Skeletal muscle satellite cell (primary cell): Measurements from ENCODE around the gene ZNF750.

ENCODE experiments used
- H3K27me3 ChIP-seq: 2 replicates; pipeline ENCODE4 v1.7.0; 2013; ENCODE audit warnings: low read length; ENCODE audit not compliant: control insufficient read depth, insufficient read depth
- H3K36me3 ChIP-seq: 2 replicates; pipeline ENCODE4 v1.7.0; 2013; ENCODE audit warnings: mild to moderate bottlenecking, control low read depth, low read length; ENCODE audit not compliant: insufficient read depth
- H3K4me1 ChIP-seq: 2 replicates; pipeline ENCODE4 v1.7.0; 2013; ENCODE audit warnings: low read length; ENCODE audit not compliant: control insufficient read depth, insufficient read depth
- H3K4me2 ChIP-seq: 2 replicates; pipeline ENCODE4 v1.7.0; 2013; ENCODE audit warnings: mild to moderate bottlenecking, low read length
- H3K4me3 ChIP-seq: 2 replicates; pipeline ENCODE4 v1.7.0; 2013; ENCODE audit warnings: low read length
- H3K9ac ChIP-seq: 2 replicates; pipeline ENCODE4 v1.7.0; 2013; ENCODE audit warnings: mild to moderate bottlenecking, low read depth, low read length, moderate library complexity
- H3K9me3 ChIP-seq: replicated peaks from 2 replicates; pipeline ENCODE4 v1.7.0; 2013; ENCODE audit warnings: mild to moderate bottlenecking, control low read depth, low read length

The ZNF750 gene

GRCh38 chr17:82780971-82781893 lies 58.6 kb downstream of the ZNF750 start:
- peaks cover 14% of the 10 kb centered on the region for H3K4me1 ChIP-seq
- H3K36me3 ChIP-seq: peaks cover 19% of the 10 kb centered on the region
- peak overlapping the region; percentile 26 for H3K9ac ChIP-seq
- no peaks in the 10 kb centered on the region for H3K9me3 ChIP-seq
- no peaks in the 10 kb centered on the region for H3K27me3 ChIP-seq
- no peak overlapping the region for H3K4me3 ChIP-seq
- no peak overlapping the region for H3K4me2 ChIP-seq

DNA sequence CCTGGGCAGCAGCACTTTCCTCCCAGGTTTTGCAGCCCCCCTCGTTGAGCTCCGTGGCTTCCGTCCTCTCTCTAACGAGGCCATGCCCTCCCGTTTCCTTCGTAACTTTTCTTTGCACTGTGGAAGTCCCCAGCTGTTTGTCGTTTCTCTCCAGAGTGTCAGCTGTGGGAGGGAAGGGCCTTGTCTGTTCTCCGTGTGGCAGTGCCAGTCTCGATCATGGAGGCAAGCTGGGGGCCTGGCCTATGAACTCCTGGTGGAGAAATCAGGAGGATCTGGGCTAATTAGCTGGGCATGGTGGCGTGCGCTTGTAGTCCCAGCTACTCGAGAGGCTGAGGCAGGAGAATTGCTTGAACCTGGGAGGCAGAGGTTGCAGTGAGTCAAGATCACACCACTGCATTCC lies 59.6 kb downstream of the ZNF750 start:
- no peak overlapping the region for H3K4me2 ChIP-seq
- H3K4me3 ChIP-seq: no peak overlapping the region
- no peaks in the 10 kb centered on the region for H3K27me3 ChIP-seq
- H3K4me1 ChIP-seq: peaks cover 10% of the 10 kb centered on the region
- H3K9me3 ChIP-seq: no peaks in the 10 kb centered on the region
- no peak overlapping the region for H3K9ac ChIP-seq
- peaks cover 15% of the 10 kb centered on the region for H3K36me3 ChIP-seq

DNA sequence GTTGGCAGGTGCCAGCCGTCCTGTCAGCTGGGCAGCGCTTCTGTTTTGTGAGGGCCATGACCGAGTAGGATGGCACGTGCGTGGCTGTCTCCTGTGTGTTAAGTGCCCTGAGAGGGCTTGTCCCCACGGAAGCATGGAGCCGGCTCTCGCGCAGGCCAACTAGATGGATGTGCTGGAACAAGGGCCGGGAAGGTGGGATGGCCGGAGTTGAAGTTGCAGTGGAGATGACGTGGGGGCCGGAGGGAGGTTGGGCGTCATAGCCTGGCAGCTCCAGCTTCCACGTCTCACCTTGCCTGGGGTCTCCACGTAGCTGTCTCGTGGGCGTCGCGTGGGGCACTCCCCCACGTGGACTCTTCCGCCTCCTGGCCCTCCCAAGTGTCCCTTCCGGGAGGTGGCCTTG lies 60.3 kb downstream of the ZNF750 start:
- H3K36me3 ChIP-seq: peaks cover 14% of the 10 kb centered on the region
- no peaks in the 10 kb centered on the region for H3K9me3 ChIP-seq
- H3K27me3 ChIP-seq: no peaks in the 10 kb centered on the region
- H3K4me2 ChIP-seq: no peak overlapping the region
- H3K4me1 ChIP-seq: peaks cover 13% of the 10 kb centered on the region
- H3K4me3 ChIP-seq: no peak overlapping the region
- no peak overlapping the region for H3K9ac ChIP-seq
